HG02759 (cell line): Measurements from ENCODE around the gene PAPLN.

Experiments
- ATAC-seq: cut with Tn5 transposase; IDR thresholded peaks from one replicate; pipeline ENCODE4 v1.9.1; 2021; ENCODE audit warnings: mild to moderate bottlenecking, moderate library complexity; ENCODE audit not compliant: unreplicated experiment

PAPLN gene

GRCh38 chr14:73227812-73228781 lies 9.2 kb upstream of the PAPLN start:
- ATAC-seq, result no peak

- ATAC-seq, result no peak
Measured at GRCh38 chr14:73230051-73230450, 7.3 kb upstream of the PAPLN start.

- peak; percentile 48 for ATAC-seq
Measured at GRCh38 chr14:73231981-73232851, 5.1 kb upstream of the PAPLN start.

- no peak for ATAC-seq
Measured at GRCh38 chr14:73232984-73233383, 4.3 kb upstream of the PAPLN start.

GRCh38 chr14:73233564-73233963 lies 3.7 kb upstream of the PAPLN start:
- no peak for ATAC-seq

- no peak for ATAC-seq
Measured at GRCh38 chr14:73234029-73234428, 3.3 kb upstream of the PAPLN start.

- ATAC-seq, result no peak
Measured at GRCh38 chr14:73234586-73235394, 2.5 kb upstream of the PAPLN start.

GRCh38 chr14:73235531-73236155 lies 1.7 kb upstream of the PAPLN start:
- no peak for ATAC-seq

- no peak for ATAC-seq
Measured at GRCh38 chr14:73236157-73236556, 1.1 kb upstream of the PAPLN start.

- no peak for ATAC-seq
Measured at GRCh38 chr14:73236752-73237218, 521 bp upstream of the PAPLN start.

GRCh38 chr14:73237786-73238423 lies 599 bp downstream of the PAPLN start:
- ATAC-seq, result no peak

GRCh38 chr14:73238424-73238852 lies 1.1 kb downstream of the PAPLN start:
- ATAC-seq, result no peak

GRCh38 chr14:73238941-73239340 lies 1.6 kb downstream of the PAPLN start:
- no peak for ATAC-seq

GRCh38 chr14:73239393-73240241 lies 2.3 kb downstream of the PAPLN start:
- ATAC-seq, result no peak

- ATAC-seq, result no peak
Measured at GRCh38 chr14:73240816-73241480, 3.6 kb downstream of the PAPLN start.

- ATAC-seq, result no peak
Measured at GRCh38 chr14:73241481-73242165, 4.3 kb downstream of the PAPLN start.

- ATAC-seq, result no peak
Measured at GRCh38 chr14:73242357-73242901, 5.1 kb downstream of the PAPLN start.
